GM15510 (cell line): ENCODE results near the gene YPEL5.

Experiments used
- POLR2A ChIP-seq: IDR thresholded peaks from 3 replicates; pipeline ENCODE4 v1.6.1; 2011; ENCODE audit warnings: borderline replicate concordance; ENCODE audit not compliant: insufficient read length; ENCODE audit errors: extremely low read depth

YPEL5 gene

DNA sequence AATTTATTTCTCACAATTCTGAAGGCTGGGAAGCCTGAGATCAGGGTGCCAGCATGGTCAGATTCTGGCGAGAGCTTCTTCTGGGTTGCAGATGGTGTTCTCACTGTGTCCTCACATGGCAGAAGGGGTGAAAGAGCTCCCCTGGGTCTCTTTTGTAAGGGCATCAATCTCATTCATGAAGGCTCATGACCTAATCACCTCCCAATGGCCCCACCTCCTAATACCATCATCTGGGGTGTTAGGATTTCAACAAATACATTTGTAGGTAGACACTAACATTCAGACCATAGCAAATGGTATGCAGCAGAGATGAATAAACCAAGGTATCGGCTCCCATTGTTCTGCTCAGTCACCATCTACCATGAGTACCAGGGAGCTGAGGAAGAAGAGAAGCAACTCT lies 32.7 kb downstream of the YPEL5 start:
- TF ChIP-seq POLR2A: no peak

- TF ChIP-seq POLR2A: no peak
Measured at GRCh38 chr2:30180226-30180625, 33.4 kb downstream of the YPEL5 start.

GRCh38 chr2:30181176-30181575 lies 34.4 kb downstream of the YPEL5 start:
- TF ChIP-seq POLR2A: no peak

DNA sequence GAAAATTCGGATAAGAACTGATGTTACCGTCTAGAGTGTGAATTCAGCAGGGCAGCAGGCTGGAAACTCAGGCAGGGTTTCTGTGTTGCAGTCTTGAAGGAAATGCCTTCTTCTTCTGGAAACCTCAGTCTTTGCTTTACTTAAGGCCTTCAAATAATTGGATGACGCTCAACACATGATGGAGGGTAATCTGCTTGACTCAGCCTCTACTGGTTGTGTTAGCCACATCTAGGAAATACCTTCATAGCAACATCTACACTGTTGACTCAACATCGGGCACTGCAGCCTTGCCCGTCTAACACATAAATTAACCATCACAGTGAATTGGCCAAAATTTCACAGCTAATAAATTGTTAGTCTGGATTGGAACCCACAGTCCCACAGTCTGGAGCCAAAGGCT lies 37.2 kb downstream of the YPEL5 start:
- no peak for TF ChIP-seq POLR2A

GRCh38 chr2:30185178-30185577 lies 38.4 kb downstream of the YPEL5 start:
- no peak for TF ChIP-seq POLR2A

GRCh38 chr2:30188292-30188691 lies 41.5 kb downstream of the YPEL5 start:
- TF ChIP-seq POLR2A: no peak

GRCh38 chr2:30190637-30191036 lies 43.8 kb downstream of the YPEL5 start:
- TF ChIP-seq POLR2A: no peak

- TF ChIP-seq POLR2A: no peak
Measured at GRCh38 chr2:30191107-30191506, 44.3 kb downstream of the YPEL5 start.

DNA sequence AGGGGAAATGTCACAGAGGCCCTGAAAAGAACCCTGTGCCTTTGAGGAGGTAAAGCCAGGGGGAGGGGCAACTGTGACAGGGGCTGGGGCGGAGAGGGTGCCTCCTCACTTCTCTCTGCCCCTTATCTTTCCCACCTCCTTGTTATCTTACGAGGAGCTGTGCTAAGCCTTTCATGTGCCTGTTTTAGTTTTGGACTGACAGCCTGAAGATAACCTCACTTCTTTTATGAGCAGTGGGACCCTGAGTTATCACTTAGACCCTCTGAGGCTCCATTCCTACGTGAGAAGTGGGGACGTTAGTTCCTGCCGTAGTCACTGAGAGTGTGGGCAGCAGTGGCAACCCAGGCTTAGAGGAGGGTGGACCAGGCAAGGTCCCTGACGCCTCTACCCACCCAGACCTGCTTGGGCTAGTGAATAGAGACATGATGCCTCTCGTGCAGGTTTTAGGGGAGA lies 45.0 kb downstream of the YPEL5 start:
- no peak for TF ChIP-seq POLR2A

- TF ChIP-seq POLR2A: no peak
Measured at GRCh38 chr2:30192314-30192713, 45.5 kb downstream of the YPEL5 start.

GRCh38 chr2:30193104-30193681 lies 46.4 kb downstream of the YPEL5 start:
- TF ChIP-seq POLR2A: no peak

DNA sequence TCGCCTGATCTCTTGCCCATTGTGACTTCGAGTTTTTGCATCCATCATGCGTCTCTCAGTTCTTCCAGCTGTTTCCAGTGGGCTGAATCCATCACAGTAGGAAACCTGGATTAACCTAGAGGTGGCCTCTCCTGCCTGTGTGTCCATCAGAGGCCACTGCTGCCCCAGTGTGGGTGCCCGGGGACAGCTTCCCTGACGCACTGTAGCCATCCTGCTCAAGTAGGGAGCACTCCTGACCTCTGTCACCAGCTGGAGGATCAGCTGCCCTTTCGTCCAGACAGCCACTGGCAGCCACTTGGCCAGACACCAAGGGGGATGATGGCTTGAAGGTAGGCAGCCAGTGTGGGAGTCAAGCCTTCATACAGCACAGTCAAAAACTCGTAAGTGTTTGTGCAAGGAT lies 47.6 kb downstream of the YPEL5 start:
- TF ChIP-seq POLR2A: no peak

- TF ChIP-seq POLR2A: no peak
Measured at GRCh38 chr2:30195016-30195415, 48.2 kb downstream of the YPEL5 start.

DNA sequence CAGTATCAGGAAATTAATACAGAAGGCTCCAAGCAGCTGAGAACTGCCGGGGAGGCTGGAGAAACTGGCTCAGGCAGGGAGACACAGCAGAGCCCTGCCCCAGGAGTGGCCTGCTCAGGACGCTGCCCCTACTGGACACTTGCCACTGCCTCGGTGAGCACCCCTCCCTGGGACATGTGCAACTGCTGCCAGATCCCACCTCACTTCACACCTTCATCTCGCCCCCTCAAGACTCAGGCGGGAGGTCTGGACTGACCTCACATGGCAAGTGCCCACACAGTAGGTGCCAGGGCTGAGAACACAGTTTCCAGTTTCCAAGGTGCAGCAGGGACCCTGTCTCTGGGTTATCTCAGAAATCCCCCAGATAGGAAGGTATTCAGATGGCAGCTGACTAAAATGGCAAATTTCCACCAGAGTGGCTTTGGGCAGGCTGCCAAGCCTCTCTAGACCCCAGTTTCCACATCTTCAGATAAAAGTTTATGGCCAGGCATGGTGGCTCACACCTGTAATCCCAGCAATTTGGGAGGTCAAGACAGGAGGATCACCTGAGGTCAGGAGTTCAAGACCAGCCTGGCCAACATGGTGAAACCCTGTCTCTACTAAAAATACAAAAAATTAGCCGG lies 50.9 kb downstream of the YPEL5 start:
- TF ChIP-seq POLR2A: no peak

DNA sequence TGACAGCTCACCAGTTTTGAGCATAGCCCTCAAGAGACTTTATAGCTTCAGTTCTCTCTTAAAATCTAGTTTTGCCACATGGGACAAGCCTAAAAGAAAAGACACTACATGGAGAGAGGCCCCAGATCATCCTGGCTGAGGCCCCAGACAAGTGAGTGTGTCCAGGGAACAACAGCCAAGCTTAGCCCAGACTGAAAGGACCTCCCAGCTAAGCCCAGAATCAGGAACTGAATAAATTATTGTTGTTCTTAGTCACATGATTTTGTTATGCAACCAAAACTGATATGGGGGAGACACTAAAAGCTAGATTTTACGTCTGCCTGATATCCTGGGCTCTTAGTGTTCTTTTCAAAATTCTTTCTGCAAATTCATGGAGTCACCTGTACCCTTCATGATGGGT lies 55.2 kb downstream of the YPEL5 start:
- no peak for TF ChIP-seq POLR2A

DNA sequence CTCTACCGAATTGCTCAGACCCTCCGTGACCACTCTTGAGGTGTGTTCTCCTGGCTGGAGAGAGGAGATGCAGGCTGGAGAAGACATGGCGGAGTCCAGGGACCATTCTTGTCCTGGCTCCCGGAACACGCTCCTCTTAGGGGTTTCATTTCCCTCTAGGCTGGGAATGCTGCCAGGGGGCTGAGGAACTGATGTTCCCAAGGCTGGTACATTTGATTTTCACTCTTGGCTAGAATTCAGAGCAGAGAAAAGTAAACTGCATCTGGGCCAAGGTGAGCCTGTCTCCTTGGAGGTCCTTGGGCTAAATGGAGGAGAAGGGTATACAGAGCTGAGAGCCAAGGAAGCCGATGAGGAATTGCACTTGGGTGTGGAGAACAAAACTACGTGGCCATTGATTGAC lies 56.3 kb downstream of the YPEL5 start:
- no peak for TF ChIP-seq POLR2A
